Glomerular visceral epithelial cell (primary cell): Measurements from ENCODE around the gene SKP1.

Source experiments
- DNase-seq: peaks from one replicate; pipeline ENCODE4 v3.0.0-alpha.2; 2016; ENCODE audit errors: extremely low spot score

Gene SKP1

DNA sequence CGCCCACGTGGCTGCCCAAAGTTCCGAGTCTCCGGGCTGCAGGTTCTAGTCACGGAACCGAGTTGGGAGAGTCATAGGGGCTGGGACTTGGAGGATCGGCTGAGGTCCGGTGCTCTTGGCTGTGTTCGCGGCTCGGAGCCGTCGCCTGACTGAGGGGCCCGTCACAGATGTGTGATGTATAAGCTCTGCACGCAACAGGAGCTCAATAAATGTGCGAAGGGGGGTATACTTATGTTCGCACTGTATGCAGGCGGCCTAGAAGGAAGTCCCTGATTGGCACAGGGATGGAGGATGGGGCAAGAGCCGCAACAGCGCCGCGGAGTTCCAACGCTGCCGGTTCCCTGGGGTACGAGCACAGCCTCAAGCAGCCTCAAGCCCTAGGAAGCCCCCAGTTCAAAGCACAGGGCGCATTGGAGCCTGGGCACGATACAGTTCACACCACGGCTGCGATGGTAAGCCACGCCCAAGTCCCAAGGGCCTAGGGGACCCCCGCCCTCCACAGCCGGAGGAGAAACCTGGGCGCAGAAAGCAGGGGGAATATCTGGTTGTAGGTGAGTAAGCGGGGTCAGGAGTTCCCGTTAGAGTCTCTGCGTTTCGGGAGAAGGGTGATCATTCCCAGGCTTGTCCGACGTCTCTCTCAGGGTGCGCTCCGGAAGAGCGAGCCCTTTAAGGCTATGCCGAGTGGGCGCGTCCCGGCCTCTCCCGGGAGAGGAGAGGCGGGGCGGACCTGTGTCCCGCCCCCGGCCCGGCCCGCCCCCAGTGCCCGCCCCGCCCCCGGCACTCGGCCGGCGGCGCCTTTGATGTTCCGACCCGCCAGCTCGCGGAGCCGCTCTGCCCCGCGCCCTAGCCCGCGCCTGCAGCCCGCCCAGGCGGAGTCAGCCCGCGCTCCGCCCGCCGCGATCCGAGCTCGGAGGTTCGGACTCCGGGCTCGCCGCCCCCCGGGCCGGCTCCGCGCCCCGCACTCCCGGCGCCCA is 62.6 kb downstream of the SKP1 start, which contains the start of gene TCF7:
Gene TCF7 (plus strand): TSS at position 780 of the 974 bp plus-strand sequence. CDS start 226 bp downstream, outside the sequence.
- DNase-seq = peak; percentile 90

DNA sequence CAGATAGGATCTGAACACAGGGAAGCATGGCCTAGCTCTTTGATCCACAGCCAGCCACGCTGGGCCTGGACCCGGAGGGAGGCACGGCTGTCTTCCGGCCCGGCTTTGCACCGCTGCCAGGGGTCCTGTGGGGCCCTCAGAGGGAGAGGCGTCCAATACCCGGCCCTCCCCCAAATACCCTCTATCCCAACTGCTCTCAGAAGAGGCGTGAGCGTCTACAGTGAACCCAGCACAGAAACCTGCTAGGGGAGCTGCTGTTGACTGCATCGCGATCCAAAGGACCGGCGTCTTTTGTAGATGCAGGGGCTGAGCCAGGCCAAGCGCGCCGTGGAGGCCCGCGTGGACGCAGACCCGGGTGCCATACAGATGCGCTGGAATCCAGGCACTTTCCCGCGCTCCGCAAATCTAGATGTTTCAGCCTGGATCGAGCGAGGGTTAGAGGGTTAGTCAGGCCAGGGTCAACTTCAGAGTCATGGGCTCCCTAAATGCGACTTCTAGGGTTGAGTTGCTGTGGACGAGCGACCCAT is 63.3 kb downstream of the SKP1 start:
- DNase-seq = no peak

DNA sequence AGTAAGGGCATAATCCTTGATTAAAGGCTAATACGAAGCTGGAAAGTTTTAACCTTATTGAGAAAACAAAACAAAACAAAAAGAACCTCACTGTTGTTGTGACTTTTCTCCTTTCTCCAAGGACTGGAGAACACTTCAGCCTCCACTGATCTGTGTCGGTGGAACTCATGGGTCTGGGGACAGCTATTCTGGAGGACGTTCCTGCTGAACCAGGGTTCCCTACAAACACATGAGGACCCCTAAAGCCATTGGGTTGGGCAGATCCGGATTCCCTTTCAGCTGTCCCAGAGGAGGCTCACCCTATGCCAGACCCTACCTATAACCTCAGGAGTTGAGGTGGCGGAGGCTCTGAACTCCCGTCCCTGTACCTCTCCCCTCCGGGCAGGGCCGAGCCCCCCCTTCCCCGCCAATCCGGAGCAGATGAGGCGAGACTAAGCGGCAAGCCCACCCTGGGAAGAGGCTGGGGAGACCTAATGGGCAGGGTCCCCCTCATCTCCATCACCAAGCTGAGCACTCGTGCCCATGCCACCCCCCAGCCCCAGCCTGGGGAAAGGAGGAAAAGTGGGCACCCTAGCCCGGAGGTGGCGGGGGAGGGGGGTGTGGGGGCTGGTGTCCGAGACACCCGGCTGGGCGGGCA is 63.9 kb downstream of the SKP1 start:
- no peak for DNase-seq

DNA sequence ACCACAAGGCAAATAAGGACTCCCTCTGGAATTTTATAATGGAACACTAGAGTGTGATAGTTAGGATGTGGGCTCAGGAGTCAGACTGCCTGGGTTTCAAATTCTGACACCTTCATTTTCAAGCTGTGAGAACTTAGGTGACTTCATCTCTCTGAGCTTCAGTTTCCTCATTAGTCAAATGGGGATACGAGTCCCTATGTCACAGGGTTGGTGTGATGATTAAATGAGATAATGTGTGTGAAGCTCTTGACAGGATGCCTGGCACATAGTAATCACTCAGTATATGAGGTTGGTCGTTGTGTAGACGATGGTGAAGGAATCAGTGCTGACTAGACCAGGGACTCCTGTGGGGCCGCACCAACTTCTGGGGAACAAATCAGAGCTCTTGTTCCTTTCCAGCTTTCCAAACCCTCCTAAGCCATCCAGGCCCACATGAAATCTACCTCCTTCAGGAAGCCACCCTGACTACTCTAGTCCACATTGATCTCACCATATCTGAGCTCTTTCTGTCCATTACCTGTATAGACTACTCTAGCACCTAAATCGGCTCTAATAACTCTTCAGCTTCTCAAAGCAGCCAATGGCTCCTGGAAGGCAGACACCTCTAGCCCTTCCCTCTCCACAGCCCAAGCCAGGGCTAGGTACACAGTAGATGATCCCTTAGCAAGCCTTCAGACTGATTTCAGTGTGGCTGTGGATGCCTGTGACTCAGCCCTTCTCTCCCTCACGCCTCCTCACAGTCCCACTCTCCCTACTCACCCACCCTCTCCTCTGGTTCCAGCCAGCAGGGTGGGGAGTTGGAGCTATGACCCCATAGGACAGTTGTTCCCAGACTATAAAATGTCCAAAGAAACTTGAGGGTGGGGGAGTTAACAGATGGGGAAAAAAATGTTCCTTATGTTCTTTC is 64.8 kb downstream of the SKP1 start:
- DNase-seq = peak; percentile 34

DNA sequence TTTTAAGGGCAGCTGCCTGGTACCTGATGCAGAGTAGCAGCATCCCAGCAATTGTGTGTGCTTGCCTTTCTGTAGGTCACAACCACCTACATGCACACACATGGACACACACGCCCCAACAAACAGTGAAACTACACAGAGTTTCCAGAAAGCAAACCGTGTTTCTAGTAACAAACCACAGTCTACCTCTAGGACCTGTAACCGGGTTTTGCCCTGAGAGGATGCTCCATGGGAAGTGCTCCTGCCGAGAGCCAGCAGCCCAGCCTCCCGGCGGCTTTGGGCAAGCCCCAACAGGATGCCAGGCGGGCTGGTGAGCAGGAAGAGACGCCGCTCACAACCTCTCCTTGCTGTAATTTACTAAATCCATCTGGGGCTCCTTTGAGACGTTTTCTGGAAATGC is 66.4 kb downstream of the SKP1 start:
- no peak for DNase-seq

DNA sequence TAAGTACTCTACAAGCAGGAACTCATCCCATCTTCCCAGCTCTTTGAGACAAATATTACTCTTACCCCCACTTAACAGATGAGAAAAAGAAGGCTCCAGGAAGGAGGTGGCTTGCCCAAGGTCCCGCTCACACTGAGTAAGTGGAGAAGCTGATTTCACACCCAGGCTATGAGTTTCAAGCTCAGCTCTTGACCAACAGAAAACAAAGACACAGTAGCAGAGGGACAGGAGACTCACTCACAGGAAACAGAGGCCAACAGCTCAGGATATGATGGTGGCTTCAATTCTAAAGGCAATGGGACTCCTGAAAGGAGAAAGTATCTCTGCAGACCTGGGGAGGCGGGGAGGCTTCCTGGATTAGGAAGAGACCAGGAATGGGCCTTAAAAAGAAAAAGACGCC is 69.0 kb downstream of the SKP1 start:
- DNase-seq = no peak

DNA sequence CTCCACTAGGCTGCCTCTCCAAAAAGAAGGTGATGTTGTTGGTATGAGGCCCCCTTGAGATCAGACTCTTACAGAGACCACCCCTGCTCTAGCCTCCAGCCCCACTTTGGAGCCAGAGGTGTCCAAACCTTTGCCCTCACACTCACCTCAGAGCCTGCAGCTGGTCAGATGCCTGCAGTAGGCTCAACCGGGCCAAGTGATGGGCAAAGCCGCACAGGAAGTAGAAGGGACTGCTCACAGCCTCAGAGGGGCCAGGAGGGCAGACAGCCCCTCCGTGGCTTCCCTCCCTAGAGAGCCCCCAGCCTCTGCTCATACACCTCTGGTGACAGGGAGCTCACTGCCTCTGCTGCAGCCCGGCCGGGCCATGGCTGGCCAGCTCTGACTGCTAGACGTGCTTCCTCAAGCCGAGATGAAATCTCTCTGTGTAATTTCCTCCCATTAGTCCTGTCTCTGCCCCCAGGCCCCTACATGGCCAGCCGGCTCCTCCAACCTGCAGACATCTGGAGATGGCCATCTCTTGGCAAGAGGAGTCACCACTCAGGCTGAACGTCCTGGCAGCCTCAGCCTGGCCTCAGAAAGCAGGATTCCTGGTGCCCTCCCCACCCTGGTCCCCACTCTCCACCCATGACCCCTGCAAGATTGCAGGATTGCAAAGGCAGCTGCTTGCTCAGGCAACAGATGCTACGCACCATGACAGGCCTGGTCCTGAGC is 69.6 kb downstream of the SKP1 start:
- no peak for DNase-seq

DNA sequence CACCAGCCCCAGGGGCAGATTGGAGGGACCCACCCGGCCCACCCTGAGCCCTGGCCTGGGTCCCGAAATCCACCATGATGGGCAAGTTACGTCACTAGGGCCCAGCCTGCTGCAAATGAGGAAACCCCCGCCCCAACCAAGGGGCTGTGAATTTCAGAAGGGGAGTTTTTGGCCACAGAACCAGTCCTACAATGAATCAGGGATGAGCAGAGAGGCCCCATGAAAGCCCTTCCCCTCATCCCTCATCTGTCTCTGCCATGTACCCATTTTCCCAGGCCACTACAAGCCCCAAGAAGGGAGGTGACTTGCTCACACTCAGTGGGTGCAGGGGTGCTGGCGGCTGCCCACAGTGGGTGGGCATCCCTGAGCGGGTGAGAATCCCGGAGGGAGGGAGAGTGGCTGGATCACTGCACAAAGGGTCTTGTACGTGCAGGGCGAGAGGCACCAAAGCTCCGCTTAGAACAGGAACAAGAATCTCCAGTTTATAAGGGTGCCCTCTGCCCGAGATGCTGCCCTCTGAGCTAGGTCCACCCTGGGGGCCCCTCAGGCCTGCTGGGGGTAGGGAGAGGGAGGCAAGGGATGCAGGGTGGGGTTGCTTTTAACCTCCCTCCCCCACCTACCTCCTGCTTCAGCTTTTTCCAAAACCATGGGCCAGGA is 72.6 kb downstream of the SKP1 start:
- no peak for DNase-seq

DNA sequence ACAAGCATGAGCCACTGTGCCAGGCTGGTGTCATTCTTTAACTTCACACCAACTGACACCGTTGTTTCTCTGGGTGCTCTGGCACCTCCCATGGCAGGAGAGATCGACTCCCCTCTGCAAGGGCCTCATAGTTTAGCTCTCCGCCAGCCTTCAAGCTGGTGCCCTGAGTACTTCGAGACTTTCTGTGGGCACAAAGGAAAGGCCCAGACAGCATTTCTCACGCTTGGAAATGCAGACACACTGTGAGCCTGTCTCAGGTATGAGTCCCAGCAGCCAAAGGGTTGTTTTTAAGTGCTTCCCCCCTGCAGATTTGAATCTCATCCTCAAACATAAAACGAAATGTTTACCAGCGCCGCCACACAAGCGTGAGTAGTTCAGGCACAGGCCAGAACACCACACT is 73.4 kb downstream of the SKP1 start:
- no peak for DNase-seq

DNA sequence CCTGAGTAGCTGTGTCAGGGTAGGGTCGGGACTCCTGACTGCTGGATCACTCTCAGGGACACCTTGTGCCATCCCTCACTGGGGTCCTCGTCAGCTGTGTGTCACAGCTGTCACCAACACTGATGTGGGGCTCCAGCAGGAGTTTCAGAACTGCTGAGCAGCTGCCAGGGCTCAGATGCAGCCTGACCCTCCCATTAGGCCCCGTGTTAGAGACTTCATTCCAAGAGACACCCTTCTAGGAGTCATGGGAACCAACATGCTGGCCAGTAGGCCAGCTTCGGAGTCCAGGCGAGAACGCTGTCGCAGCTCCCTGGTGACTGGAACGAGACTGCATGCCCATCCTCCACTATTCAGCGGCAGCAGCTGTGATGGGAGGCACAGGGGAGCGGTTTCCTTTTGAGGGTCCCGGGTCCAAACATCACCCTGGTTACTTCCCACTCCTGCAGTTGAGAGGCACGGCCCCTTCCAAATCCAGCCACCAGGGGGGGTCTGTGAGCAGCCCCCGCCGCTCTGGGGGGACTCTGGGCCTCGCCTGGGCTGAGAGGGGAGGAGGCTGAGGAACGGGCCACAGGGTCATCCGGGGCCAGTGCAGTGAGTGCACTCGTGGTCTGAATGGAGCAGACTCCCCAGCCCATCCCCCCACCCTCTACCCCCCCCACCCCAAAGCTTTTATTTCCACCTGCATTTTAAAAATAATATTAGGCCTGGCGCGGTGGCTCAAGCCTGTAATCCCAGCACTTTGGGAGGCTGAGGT is 74.9 kb downstream of the SKP1 start:
- DNase-seq = peak; percentile 65

DNA sequence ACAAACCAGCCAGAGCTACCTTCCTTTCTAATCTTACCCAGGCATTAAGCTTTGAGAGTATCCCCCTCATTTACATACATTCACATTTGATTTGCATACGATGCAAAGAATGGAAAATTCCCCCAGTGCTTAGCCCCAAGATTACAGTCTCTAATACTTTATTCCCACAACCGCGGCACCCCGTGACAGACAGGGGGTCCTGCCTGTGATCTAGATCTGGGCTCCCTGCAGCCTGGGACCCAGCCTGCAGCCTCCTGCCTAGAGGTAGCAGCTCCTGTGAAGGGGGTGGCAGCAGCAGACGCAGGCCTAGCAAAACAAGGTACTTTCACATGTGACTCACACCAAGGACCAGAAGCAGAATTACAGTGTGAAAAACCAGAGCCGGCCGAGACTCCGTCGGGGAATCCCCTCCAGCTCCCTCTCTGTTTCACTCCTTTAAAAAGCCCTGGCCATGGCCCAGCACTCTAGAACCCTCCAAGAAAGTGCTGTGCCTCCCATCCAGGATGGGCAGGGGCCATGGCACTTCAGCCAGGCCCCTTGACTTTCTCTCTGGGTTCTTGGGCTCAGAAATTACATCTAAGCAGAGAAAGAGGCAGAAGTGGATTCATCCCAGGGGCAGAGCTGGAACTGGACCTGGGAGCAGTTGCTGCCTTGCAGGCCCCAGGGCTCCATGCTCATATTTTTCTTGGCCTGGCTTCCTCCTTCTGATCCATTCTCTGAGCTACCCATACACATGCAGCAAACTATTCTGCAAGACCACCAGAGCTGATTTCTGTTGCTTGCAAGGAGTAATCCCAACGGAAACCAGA is 76.3 kb downstream of the SKP1 start:
- DNase-seq = peak; percentile 80

DNA sequence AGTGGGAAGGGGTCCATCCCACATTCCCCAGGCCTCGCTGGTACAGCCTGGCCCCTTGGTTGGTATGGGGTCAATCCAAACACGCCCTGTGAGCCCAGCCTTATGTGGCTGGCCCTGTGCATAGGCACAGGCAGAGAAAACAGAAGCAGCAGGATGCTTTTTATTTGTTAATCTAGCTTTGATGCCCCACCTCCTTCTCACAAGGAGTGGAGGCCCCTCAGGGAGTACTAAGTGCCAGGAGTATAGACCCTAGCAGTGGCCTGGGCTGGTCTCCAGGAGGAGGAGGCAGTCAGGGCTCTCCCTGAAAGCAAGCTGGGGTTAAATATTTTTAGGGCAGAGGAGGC is 76.8 kb downstream of the SKP1 start:
- DNase-seq = no peak

DNA sequence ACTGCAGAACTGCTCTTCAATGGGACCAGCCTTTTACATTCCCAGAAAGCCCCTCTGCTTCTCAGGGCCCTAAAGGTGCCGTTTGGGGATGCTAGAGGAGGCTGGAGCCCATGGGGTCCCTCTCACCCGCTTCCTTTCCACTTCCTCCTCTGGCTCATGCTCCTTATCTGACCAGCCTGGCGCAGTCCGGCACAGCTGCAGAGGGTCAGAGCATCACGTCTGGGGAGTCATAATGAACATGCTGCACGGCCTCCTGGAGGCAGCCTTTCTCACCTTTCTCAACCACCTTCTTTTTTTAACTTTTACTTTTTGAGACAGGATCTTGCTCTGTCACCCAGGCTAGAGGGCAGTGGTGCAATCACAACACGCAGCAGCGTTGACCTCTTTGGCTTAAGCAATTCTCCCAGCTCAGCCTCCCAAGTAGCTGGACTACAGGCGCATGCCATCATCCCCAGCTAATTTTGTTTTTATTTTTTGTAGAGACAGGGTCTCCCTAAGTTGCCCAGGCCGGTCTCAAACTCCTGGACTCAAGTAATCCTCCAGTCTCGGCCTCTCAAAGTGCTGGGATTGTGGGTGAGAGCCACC is 77.4 kb downstream of the SKP1 start:
- DNase-seq = no peak
